Brain microvascular endothelial cell (primary cell): ENCODE measurements around the gene ARHGEF37.

Source experiments
- DNase-seq: peaks from one replicate; pipeline ENCODE4 v3.0.0-alpha.2; 2020
- H3K27ac ChIP-seq: fragments of 250-450 bp; sonication (Bioruptor Pico); 2 replicates; pipeline ENCODE4 v1.5.1; 2020; ENCODE audit warnings: mild to moderate bottlenecking, moderate library complexity
- H3K27me3 ChIP-seq: fragments of 250-450 bp; sonication (Bioruptor Pico); replicated peaks from 2 replicates; pipeline ENCODE4 v1.5.1; 2020; ENCODE audit warnings: mild to moderate bottlenecking
- H3K36me3 ChIP-seq: fragments of 250-450 bp; sonication (Bioruptor Pico); replicated peaks from 2 replicates; pipeline ENCODE4 v1.5.1; 2020; ENCODE audit warnings: mild to moderate bottlenecking
- H3K4me3 ChIP-seq: 2 replicates; pipeline ENCODE4 v1.5.1; 2011; ENCODE audit warnings: low read depth, mild to moderate bottlenecking, control low read depth, low read length, moderate library complexity
- in situ Hi-C: cut with HindIII; loops from 2 replicates; pipeline ENCODE4 v1.10.0; 2017; ENCODE audit warnings: low sequenced_read_pairs, low pct_ligation_motif_present
- TF ChIP-seq, protein P1 (sequence below): IDR thresholded peaks from 2 replicates; pipeline ENCODE4 v1.5.1; 2011; ENCODE audit warnings: low read depth, mild to moderate bottlenecking, moderate library complexity, low read length, control low read depth, inconsistent platforms; ENCODE audit errors: missing control alignments

ARHGEF37 gene

DNA sequence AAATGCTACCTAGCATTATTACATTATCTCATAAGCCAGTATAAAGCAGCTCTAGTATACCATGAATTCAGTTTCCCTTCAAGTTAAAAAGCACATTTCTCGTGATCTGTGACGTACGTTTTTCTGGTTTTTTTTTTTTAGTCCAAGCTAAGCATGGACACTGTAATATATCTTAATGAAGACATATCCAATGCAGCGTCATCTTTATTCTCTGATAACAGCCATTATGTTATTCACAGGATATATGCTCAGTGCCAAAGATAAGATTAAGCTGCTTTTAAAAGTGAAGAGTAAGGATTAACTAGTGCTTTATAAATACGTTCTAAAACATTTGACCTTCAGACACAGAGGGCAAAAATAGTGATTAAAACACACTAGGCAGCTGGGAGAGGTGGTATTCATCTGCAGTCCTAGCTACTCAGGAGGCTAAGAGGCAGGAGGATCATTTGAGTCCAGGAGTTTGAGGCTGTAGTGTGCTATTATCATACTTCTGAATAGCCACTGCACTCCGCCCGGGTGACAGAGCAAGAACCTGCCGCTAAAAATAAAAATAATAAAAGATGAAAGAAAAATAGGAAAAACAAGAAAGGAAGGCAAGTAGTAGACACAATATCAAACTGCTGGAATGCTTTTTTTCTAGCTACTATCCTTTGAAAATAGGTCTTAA is 37.8 kb upstream of the ARHGEF37 start:
- H3K4me3 ChIP-seq, result no peak overlapping the region
- TF ChIP-seq, protein P1, sequence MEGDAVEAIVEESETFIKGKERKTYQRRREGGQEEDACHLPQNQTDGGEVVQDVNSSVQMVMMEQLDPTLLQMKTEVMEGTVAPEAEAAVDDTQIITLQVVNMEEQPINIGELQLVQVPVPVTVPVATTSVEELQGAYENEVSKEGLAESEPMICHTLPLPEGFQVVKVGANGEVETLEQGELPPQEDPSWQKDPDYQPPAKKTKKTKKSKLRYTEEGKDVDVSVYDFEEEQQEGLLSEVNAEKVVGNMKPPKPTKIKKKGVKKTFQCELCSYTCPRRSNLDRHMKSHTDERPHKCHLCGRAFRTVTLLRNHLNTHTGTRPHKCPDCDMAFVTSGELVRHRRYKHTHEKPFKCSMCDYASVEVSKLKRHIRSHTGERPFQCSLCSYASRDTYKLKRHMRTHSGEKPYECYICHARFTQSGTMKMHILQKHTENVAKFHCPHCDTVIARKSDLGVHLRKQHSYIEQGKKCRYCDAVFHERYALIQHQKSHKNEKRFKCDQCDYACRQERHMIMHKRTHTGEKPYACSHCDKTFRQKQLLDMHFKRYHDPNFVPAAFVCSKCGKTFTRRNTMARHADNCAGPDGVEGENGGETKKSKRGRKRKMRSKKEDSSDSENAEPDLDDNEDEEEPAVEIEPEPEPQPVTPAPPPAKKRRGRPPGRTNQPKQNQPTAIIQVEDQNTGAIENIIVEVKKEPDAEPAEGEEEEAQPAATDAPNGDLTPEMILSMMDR, result no peak
- peaks cover 53% of the 10 kb centered on the region for H3K36me3 ChIP-seq
- H3K27me3 ChIP-seq, result no peaks in the 10 kb centered on the region
- H3K27ac ChIP-seq, result no peak overlapping the region
- in situ Hi-C loops, result no loop called here
- DNase-seq, result no peak

DNA sequence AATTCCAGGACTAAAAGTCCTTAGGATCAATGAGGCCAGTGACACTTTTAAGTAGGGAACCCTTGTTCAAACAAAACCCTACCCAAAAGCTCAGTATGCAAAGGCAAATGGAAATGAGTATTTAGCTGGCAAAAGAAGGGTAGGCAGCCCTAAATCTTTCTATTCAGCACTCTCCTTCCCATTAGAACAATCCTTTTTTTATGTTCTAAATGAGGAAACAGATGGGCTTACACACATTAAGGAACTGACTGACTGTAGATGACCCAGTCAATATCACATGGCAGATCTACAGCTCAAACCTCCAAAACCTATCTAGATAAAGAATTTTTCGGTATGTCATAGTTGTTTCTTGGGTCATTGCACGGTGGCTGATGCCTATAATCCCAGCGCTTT is 37.3 kb upstream of the ARHGEF37 start:
- in situ Hi-C loops, result no loop called here
- TF ChIP-seq, protein P1, result no peak
- H3K36me3 ChIP-seq, result peaks cover 57% of the 10 kb centered on the region
- no peaks in the 10 kb centered on the region for H3K27me3 ChIP-seq
- H3K4me3 ChIP-seq, result no peak overlapping the region
- H3K27ac ChIP-seq, result no peak overlapping the region
- DNase-seq, result no peak

DNA sequence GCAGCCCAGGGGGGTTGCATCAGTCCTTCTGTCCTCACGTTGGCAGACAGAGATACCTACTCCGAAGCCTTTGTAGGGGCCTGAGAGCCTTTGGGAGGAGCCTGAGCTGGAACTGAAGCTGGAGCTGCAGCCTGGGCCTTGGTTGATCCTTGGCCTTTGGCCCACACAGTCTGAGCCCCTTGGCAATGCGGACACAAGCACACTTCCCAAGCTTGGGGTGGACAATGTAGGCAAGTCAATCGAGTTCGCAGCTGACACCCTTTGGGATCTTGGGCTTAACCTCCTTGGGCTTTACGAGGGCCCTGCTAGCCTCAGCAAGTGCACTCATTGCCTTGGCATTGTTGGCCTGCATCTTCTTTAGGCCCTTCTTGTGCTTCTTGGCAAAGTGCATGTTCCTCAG is 36.0 kb upstream of the ARHGEF37 start:
- Histone ChIP-seq H3K36me3 (peaks cover 62% of the 10 kb centered on the region), H3K4me3 (no peak overlapping the region), H3K27ac (no peak overlapping the region), H3K27me3 (no peaks in the 10 kb centered on the region)
- TF ChIP-seq, protein P1, result no peak
- in situ Hi-C loops, result no loop called here
- no peak for DNase-seq

DNA sequence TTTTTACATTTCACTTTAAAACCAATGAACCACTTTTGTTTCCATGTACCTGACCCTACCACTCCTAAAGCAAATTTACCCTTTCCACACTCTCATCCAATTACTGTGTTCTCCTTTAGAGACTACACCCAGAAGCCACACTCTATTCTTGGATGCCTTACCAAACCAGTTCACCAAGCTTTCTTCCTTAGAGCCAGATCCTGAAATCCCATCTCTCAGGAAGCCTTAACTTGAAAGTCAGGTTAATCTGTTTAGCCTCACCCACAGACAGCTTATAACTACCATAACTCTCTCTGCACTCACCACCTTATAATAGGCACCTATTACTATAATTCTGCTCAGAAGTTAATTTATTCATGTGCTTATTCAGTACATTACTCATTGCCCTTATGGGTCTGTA is 34.3 kb upstream of the ARHGEF37 start:
- H3K36me3 ChIP-seq, result peaks cover 58% of the 10 kb centered on the region
- no peak for DNase-seq
- no peaks in the 10 kb centered on the region for H3K27me3 ChIP-seq
- in situ Hi-C loops, result no loop called here
- H3K27ac ChIP-seq, result no peak overlapping the region
- no peak overlapping the region for H3K4me3 ChIP-seq
- TF ChIP-seq, protein P1, result no peak

DNA sequence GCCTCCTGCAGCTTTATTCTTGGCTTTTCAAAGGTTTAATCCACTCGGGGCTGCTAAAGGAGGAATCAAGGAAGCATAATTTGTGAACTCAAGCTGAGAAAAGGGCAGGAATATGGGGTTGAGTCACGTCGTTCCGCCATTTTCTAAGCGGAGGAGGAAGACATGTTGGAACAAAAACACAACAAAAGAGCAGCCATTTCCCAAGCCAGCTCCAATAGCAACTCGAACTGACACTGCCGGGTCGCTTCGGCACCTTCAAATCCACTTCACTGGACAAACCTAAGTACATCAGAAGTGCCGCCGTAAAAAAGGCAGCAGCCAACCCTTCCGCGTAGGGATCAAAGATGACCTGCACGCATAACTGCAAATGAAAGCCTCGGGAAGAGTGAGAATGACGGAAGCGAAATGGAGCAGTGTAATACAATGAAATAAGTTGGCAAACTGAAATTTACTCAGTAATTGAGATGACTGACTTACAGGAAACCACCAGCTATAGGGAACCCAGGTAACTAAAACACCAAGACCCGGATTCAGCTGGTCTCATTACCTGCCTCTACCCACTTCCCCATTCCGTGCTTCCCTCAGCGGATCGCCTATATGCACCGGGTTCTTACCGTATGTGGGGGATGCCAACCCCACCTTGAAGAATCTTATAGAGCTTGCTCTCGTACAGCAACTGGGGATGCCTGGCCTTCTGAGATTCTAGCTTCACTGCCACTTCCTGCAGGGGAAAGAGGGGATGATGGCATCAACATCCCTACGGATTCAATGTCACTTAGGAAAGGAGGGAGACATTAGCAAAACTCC is 31.6 kb upstream of the ARHGEF37 start:
- Histone ChIP-seq H3K27ac (peak overlapping the region; percentile 97), H3K27me3 (no peaks in the 10 kb centered on the region), H3K36me3 (peaks cover 43% of the 10 kb centered on the region), H3K4me3 (peak overlapping the region; percentile 99)
- in situ Hi-C loops, result no loop called here
- TF ChIP-seq, protein P1, result peak; percentile 13
- DNase-seq, result peak; percentile 47

DNA sequence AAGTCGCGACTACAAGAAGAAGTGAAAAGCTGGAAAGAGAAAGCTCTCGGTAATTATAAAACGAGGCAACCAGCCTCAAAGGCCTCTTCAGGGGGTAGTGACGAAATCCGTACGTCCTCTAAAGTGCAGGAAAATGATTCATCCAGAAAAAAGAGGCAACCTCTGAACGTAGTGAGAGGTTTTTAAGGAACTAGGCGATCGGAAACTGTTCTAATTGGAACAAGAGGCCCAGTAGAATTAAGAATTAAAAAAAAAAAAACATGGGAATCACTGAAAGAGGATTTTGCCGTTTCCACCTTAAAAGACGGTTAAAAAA is 31.1 kb upstream of the ARHGEF37 start:
- DNase-seq, result no peak
- peaks cover 38% of the 10 kb centered on the region for H3K36me3 ChIP-seq
- in situ Hi-C loops, result no loop called here

More for the DNA sequence above, 31.1 kb upstream of the ARHGEF37 start:
- H3K4me3 ChIP-seq, result peak overlapping the region; percentile 99
- no peaks in the 10 kb centered on the region for H3K27me3 ChIP-seq
- TF ChIP-seq, protein P1, result no peak
- H3K27ac ChIP-seq, result peak overlapping the region; percentile 97
